Caki2 (cell line): ENCODE measurements around the gene PROSER3. TPM values are rescaled to one million over a fixed set of nuclear protein-coding genes. Genes with fewer than 3 reads are reported as not detected.

Experiments
- total RNA-seq: library from RNA; depleted of rRNA; stranded (reverse); fragments of >200 nt; shearing (Covaris generic); gene quantifications from 2 replicates; pipeline ENCODE4 v1.2.3, GENCODE V29; 2014; ENCODE audit warnings: low replicate concordance; rRNA removed

Gene PROSER3
- total RNA-seq, 1 experiment from 2014 or later: 8.0 TPM

Other genes starting within 250 kb of the PROSER3 start
- gene DMKN, start 244.5 kb upstream of the PROSER3 start, total RNA-seq: not detected in 2 replicates
- not detected in 2 replicates for gene SBSN, start 229.9 kb upstream of the PROSER3 start, total RNA-seq
- gene GAPDHS, start 224.7 kb upstream of the PROSER3 start, total RNA-seq: not detected in 2 replicates
- 218 and 221 TPM in 2 replicates for gene TMEM147, start 212.6 kb upstream of the PROSER3 start, total RNA-seq
- gene ATP4A, start 194.5 kb upstream of the PROSER3 start, total RNA-seq: not detected in 2 replicates
- gene PMIS2, start 172.0 kb upstream of the PROSER3 start, total RNA-seq: not detected in 2 replicates
- gene HAUS5, start 145.4 kb upstream of the PROSER3 start, total RNA-seq: 28.8 and 34.4 TPM in 2 replicates
- 171 and 180 TPM in 2 replicates for gene RBM42, start 129.1 kb upstream of the PROSER3 start, total RNA-seq
- gene ETV2, start 116.4 kb upstream of the PROSER3 start, total RNA-seq: 0.64 TPM in 1 of 2 replicates, not detected in the other
- gene COX6B1, start 109.9 kb upstream of the PROSER3 start, total RNA-seq: 438 and 558 TPM in 2 replicates
- gene UPK1A, start 91.7 kb upstream of the PROSER3 start, total RNA-seq: not detected in 2 replicates
- gene ZBTB32, start 53.6 kb upstream of the PROSER3 start, total RNA-seq: not detected in 2 replicates
- gene KMT2B, start 40.2 kb upstream of the PROSER3 start, total RNA-seq: 2.8 and 12.9 TPM in 2 replicates
- gene IGFLR1, start 15.7 kb upstream of the PROSER3 start, total RNA-seq: 10.1 and 18.1 TPM in 2 replicates
- gene U2AF1L4, start 12.8 kb upstream of the PROSER3 start, total RNA-seq: 7.1 and 14.1 TPM in 2 replicates
- 151 and 186 TPM in 2 replicates for gene PSENEN, start 12.5 kb upstream of the PROSER3 start, total RNA-seq
- 7.4 and 15.5 TPM in 2 replicates for gene LIN37, start 9.6 kb upstream of the PROSER3 start, total RNA-seq
- not detected in 2 replicates for gene HSPB6, start 1.1 kb upstream of the PROSER3 start, total RNA-seq
- 2.2 and 3.5 TPM in 2 replicates for gene ARHGAP33, start 17.4 kb downstream of the PROSER3 start, total RNA-seq
- 0.17 TPM in 1 of 2 replicates, not detected in the other for gene PRODH2, start 54.7 kb downstream of the PROSER3 start, total RNA-seq
- gene NPHS1, start 94.3 kb downstream of the PROSER3 start, total RNA-seq: 0.41 and 0.88 TPM in 2 replicates
- not detected in 2 replicates for gene KIRREL2, start 98.7 kb downstream of the PROSER3 start, total RNA-seq
- 53.9 and 58.7 TPM in 2 replicates for gene APLP1, start 110.4 kb downstream of the PROSER3 start, total RNA-seq
- 4.8 and 5.8 TPM in 2 replicates for gene NFKBID, start 142.4 kb downstream of the PROSER3 start, total RNA-seq
- 0.88 TPM in 1 of 2 replicates, not detected in the other for gene HCST, start 144.4 kb downstream of the PROSER3 start, total RNA-seq
- gene TYROBP, start 150.1 kb downstream of the PROSER3 start, total RNA-seq: not detected in 2 replicates
- 4.4 and 9.7 TPM in 2 replicates for gene LRFN3, start 178.2 kb downstream of the PROSER3 start, total RNA-seq
- gene SDHAF1, start 237.0 kb downstream of the PROSER3 start, total RNA-seq: 54.3 and 64.8 TPM in 2 replicates